HG03354 (cell line): Measurements from ENCODE around the gene CYTH4.

Source experiments
- ATAC-seq: cut with Tn5 transposase; IDR thresholded peaks from one replicate; pipeline ENCODE4 v1.9.1; 2021; ENCODE audit warnings: mild to moderate bottlenecking; ENCODE audit not compliant: unreplicated experiment, poor library complexity, severe bottlenecking

The CYTH4 gene

GRCh38 chr22:37305887-37306286, 23.6 kb downstream of the CYTH4 start:
- no peak for ATAC-seq

GRCh38 chr22:37306494-37306829, 24.2 kb downstream of the CYTH4 start:
- no peak for ATAC-seq

GRCh38 chr22:37308385-37309200, 26.3 kb downstream of the CYTH4 start:
- no peak for ATAC-seq

GRCh38 chr22:37309211-37310074, 27.1 kb downstream of the CYTH4 start:
- peak; percentile 38 for ATAC-seq

- no peak for ATAC-seq
Observed at GRCh38 chr22:37310075-37310606, 27.8 kb downstream of the CYTH4 start.

GRCh38 chr22:37310815-37311595, 28.7 kb downstream of the CYTH4 start:
- no peak for ATAC-seq

- ATAC-seq = no peak
Observed at GRCh38 chr22:37311761-37312312, 29.5 kb downstream of the CYTH4 start.

- no peak for ATAC-seq
Observed at GRCh38 chr22:37312549-37313183, 30.4 kb downstream of the CYTH4 start.

- no peak for ATAC-seq
Observed at GRCh38 chr22:37313376-37314314, 31.3 kb downstream of the CYTH4 start.

- no peak for ATAC-seq
Observed at GRCh38 chr22:37314315-37315074, 32.2 kb downstream of the CYTH4 start.

- no peak for ATAC-seq
Observed at GRCh38 chr22:37316405-37316804, 34.1 kb downstream of the CYTH4 start.

- no peak for ATAC-seq
Observed at GRCh38 chr22:37316875-37317371, 34.6 kb downstream of the CYTH4 start.

GRCh38 chr22:37317698-37318210, 35.4 kb downstream of the CYTH4 start:
- ATAC-seq = no peak

GRCh38 chr22:37318364-37319109, 36.2 kb downstream of the CYTH4 start:
- no peak for ATAC-seq

- no peak for ATAC-seq
Observed at GRCh38 chr22:37319469-37319868, 37.2 kb downstream of the CYTH4 start.
